C1 segment of cervical spinal cord (tissue), 14 donors: ENCODE measurements around the gene SNTG2.
"Not testable (repeated sequence)": the region's sequence is repeated elsewhere in the genome, so short reads cannot be mapped to it uniquely, and the experiment has no call there.

ENCODE experiments used
- DNase-seq, 14 donors: peaks; one replicate each; lab custom pipeline; 2025; lab: John Stamatoyannopoulos, UW

The SNTG2 gene

GRCh38 chr2:1367601-1368000, 417.0 kb downstream of the SNTG2 start:
- no peak for DNase-seq

DNA sequence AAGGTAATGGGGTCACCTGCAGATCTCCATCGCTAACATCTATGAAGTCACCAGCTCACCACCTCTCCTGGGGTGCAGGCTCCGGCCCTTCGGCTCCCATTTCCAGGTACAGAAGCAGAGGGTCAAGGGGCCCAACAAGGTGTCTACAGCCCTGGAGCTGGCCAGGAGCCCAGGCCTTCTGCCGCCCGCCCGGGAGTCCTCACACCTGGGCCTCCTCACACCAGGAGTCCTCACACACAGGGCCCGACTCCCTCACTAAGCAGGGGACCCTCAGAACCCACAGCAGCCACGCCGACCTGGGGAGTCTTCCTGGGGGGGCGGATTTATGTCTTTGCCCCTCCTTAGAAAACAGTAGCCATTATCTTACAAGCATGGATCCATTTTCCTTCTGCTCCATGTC, 419.3 kb downstream of the SNTG2 start:
- DNase-seq: no peak

DNA sequence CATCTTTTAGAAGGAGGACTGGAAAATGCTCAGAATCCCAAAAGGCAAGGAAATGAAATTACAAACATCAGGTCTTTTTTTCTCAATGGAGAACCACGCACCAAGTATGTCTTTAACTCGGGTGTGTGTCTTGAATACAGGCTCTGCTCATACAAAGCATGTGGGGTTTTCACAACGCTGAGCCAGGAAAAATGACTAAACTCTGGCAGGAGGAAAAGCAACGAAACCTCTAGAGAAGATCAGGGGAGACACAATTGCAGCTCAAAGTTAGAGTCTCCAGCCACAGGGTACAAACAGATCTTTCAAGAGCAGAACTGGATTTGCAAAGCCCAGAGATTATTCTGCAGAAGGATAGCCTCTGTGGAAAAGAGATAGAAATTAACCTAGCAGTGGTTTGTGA, 419.8 kb downstream of the SNTG2 start:
- no peak for DNase-seq

- DNase-seq: no peak
Measured at GRCh38 chr2:1371082-1371481, 420.4 kb downstream of the SNTG2 start.

GRCh38 chr2:1373830-1374229, 423.2 kb downstream of the SNTG2 start:
- no peak for DNase-seq

- no peak for DNase-seq
Measured at GRCh38 chr2:1374287-1374686, 423.6 kb downstream of the SNTG2 start.

- DNase-seq: no peak
Measured at GRCh38 chr2:1375794-1376193, 425.1 kb downstream of the SNTG2 start.

DNA sequence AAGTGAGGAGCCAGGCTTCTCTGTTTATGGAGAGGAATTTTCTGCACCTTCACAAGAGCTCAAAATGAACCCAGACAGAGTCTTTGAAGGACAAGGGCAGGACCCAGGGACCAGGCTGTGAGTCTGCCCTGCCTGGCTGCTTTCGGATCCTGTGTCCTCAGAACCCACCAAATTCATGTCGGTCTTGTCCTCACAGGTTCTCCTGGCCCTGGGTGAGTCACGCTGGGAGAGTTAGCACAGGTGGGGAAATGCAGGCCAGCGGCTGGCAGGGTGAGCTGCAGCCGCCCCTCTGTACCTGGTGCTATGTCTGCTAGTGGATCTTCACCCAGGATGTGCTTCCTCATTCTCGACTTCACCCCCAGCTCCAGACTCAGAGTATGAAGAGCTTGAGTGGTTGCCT, 426.8 kb downstream of the SNTG2 start:
- no peak for DNase-seq

DNA sequence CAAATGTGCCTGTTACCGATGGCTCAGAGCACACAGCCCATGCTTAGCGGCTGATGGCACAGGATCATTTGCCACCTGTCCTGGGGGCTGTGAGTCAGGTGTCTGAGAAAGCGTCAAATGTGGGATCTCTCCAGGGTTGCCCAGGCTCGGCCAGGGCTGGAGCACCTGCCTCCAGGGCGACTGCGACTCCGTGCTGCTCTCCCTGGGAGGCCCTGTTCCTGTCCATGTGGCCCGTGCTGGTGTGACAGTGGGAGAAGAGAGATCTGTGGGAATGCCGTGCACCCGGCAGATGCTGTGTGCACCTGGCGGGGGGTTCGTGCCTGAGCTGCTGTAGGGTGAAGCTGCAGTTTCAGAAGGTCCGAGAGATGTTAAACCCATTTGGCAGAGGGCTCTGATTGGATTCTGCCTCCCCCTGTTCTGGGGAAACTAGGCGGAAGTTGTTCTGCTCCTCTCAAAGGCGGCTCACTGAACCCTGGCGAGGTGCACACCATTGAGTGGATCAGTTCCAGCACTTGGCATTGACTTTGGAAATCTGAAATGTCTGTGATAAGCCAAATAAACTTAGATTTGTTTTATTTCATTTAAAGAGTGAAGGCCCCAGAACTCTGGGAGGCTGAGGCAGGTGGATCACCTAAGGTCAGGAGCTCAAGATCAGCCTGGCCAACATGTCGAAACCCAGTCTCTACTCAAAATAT, 428.0 kb downstream of the SNTG2 start:
- no peak for DNase-seq

GRCh38 chr2:1381644-1382043, 431.0 kb downstream of the SNTG2 start:
- DNase-seq: no peak

DNA sequence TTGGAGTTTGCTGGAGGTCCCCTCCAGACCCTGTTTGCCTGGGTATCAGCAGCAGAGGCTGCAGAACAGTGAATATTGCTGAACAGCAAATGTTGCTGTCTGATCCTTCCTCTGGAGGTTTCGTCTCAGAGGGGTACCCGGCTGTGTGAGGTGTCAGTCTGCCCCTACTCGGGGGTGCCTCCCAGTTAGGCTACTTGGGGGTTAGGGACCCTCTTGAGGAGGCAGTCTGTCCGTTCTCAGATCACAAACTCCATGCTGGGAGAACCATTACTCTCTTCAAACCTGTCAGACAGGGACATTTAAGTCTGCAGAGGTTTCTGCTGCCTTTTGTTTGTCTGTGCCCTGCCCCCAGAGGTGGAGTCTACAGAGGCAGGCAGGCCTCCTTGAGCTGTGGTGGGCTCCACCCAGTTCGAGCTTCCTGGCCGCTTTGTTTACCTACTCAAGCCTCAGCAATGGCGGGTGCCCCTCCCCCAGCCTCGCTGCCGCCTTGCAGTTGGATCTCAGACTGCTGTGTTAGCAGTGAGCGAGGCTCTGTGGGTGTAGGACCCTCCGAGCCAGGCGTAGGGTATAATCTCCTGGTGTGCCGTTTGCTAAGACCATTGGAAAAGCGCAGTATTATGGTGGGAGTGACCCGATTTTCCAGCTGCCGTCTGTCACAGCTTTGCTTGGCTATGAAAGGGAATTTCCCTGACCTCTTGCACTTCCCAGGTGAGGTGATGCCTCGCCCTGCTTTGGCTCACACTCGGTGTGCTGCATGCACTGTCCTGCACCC, 437.5 kb downstream of the SNTG2 start:
- not testable (repeated sequence) for DNase-seq

DNA sequence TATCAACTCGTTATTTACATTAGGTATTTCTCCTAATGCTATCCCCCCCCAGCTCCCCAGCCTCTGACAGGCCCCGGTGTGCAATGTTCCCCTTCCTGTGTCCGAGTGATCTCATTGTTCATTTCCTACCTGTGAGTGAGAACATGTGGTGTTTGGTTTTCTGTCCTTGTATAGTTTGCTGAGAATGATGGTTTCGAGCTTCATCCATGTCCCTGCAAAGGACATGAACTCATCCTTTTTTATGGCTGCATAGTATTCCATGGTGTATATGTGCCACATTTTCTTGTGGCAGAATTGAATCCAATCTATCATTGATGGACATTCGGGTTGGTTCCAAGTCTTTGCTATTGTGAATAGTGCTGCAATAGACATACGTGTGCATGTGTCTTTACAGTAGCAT, 439.5 kb downstream of the SNTG2 start:
- not testable (repeated sequence) for DNase-seq

- no peak for DNase-seq
Measured at GRCh38 chr2:1393321-1393720, 442.7 kb downstream of the SNTG2 start.

DNA sequence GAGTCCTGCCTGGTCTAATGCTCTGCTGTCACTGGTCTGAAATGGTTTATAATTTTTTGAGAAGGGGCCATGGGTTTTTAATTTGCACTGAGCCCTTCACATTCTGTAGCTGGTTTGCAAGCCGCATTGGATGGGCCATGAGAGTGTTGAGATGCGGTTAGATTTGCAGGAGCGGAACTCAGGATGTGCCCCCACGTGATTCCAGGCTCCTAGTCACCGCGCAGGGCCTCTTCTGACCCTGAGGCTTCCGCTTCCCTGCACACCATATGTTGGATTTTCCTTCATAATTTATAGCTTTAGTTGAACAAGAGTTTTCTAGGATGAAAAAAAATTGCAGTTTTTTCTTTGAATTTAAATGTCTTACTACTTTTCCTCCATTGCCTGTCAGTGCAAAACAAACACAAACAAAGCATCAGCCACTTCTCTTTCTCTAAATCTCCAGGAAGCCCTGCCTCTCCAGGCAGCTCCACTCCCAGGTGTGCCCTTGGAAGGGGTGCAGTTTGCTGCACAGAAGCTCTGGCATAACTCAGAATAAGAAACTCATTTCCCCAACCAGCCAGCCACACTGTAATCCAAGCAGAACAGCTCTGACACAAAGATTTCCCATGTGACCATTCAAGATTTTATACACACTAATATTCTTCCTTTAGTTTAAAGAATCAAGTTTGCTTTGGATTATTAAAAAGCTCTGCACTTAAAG, 444.2 kb downstream of the SNTG2 start:
- no peak for DNase-seq

- no peak for DNase-seq
Measured at GRCh38 chr2:1397350-1397749, 446.7 kb downstream of the SNTG2 start.

- no peak for DNase-seq
Measured at GRCh38 chr2:1398191-1398590, 447.5 kb downstream of the SNTG2 start.

DNA sequence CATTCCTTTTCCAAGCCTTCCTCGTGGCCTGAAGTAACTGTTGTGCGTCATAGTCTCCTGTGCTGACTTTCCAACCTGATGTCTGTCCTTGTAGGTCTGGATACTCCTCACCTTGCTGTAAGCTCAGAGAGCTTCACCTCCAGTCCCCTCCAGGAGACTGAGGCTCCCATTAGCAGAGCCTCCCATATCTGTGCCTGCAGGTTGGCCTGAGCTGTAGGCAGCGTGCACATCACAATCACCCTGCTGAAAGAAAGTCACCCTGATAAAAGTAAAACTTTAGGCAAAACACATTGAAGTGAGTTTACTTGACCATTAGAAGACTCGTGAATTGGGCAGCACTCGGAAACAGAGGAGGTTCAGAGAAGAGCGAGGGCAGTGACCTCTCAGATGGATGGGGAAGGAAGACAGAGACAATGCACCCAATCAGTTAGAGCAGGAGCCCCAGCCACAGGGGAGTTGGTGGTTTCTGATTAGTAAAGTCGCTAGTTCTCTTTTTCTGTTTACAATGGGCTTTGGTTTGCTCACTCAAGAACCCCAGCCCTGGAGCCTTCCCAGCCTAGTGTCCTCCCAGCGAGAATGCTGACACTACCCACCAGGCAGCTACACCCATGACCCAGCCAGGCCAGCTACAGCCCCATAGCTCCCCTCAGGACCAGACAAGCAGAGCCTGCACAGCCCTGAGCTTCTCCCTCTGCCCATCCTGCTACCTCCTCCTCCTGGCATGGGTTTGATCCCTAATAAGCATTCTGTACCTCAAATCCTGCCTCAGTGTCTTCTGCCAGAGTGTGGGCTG, 450.5 kb downstream of the SNTG2 start:
- DNase-seq: no peak

GRCh38 chr2:1402064-1402463, 451.4 kb downstream of the SNTG2 start:
- DNase-seq: no peak

DNA sequence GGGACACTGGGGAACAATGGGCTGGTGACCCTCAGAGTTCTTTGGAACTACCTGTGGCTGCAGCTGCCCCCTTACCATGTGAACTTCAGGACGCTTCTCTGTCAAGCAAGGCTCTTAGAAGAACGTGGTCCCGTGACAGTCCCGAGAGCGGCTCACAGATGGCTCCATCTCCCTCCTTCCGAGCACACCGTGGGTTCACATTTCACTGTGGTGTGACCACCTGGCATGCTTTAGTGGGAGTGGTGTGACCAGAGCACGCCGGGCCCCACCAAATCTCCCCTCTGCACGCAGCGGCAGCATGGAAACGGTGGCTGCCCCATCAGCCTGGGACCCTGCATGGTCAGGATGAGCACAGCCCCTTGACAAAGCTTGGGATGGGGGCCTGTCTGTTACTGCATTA, 452.9 kb downstream of the SNTG2 start:
- DNase-seq: no peak

DNA sequence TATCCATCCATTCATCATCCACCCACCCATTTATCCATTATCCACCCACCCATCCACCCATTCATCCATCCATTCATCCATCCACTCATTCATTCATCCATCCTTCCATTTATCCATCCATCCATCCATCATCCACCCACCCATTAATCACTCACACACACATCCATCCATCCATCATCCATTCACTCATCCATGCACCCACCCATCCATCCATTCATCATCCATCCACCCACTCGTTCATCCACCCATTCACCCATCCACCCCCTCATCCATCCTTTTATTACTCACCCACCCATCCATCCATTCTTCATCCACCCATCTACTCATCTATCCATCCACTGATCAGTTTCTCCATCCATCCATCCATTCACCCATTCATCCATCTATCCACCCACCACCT, 454.5 kb downstream of the SNTG2 start:
- DNase-seq: no peak

GRCh38 chr2:1405967-1406366, 455.3 kb downstream of the SNTG2 start:
- no peak for DNase-seq

- no peak for DNase-seq
Measured at GRCh38 chr2:1406434-1406833, 455.8 kb downstream of the SNTG2 start.
